Endothelial cell of umbilical vein (primary cell): ENCODE data around the gene PIBF1. TPM values are rescaled to one million over a fixed set of nuclear protein-coding genes. Genes with fewer than 3 reads are reported as not detected.

Source experiments
- BruUV-seq: library from RNA; stranded (reverse); fragments of 400-500 nt; replicated peaks from 2 replicates; lab custom pipeline; 2021; lab: Mats Ljungman, UMichigan
- CTCF ChIA-PET: fragments of 300-600, 350-600 bp; sonication (Branson Sonifier 250); formaldehyde crosslinking; loops from one replicate; lab custom pipeline; 2021; ENCODE audit warnings: antibody characterized with exemption, inconsistent platforms; lab: Charles Lee
- POLR2A ChIA-PET: fragments of 300-600, 350-600 bp; sonication (Branson Sonifier 250); formaldehyde crosslinking; loops from one replicate; lab custom pipeline; 2021; ENCODE audit warnings: antibody characterized with exemption, inconsistent platforms; lab: Charles Lee
- DNase-seq: peaks from one replicate; pipeline ENCODE4 v3.0.0-alpha.2; 2011; ENCODE audit warnings: low read depth, low spot score
- FAIRE-seq: peaks from 2 replicates; lab custom pipeline; 2011; peaks lifted over from hg19 to GRCh38; lab: Jason Lieb, UNC
- H2AFZ ChIP-seq: 2 replicates; pipeline ENCODE4 v1.6.0; 2012; ENCODE audit warnings: low read depth, low read length, control low read depth, inconsistent platforms
- H3K27ac ChIP-seq: 2 replicates; pipeline ENCODE4 v1.5.1; 2011; ENCODE audit warnings: low read depth, mild to moderate bottlenecking, control low read depth, low read length, moderate library complexity; ENCODE audit not compliant: insufficient read depth
- H3K27me3 ChIP-seq, 2 experiments: 2 replicates each; pipeline versions ENCODE4 v1.6.0 to v1.6.1; 2011; ENCODE audit warnings: low read length in 2 of 2, mixed read lengths in 1 of 2; ENCODE audit not compliant: control insufficient read depth in 2 of 2, insufficient read depth in 2 of 2
- H3K36me3 ChIP-seq, 2 experiments: 2 replicates in 1 of 2; 3 replicates in 1 of 2; pipeline ENCODE4 v1.5.1; 2011; ENCODE audit warnings: low read length in 2 of 2, mild to moderate bottlenecking in 1 of 2, moderate library complexity in 1 of 2; ENCODE audit not compliant: control insufficient read depth in 2 of 2, insufficient read depth in 2 of 2; ENCODE audit errors: extremely low read depth in 1 of 2
- H3K4me1 ChIP-seq: 3 replicates; pipeline ENCODE4 v1.5.1; 2011; ENCODE audit warnings: mild to moderate bottlenecking, low read length; ENCODE audit not compliant: control insufficient read depth, insufficient read depth; ENCODE audit errors: extremely low read depth
- H3K4me2 ChIP-seq: 2 replicates; pipeline ENCODE4 v1.6.1; 2011; ENCODE audit warnings: low read length, control low read depth, mixed read lengths; ENCODE audit not compliant: insufficient read depth
- H3K4me3 ChIP-seq, 3 experiments: fragments of 200-600 bp in 1 of 3; sonication (generic), shearing (Covaris generic) in 1 of 3; replicated peaks in 1 of 3; 2 replicates each; pipeline ENCODE4 v1.5.1; 2011 to 2016; ENCODE audit warnings: control low read depth in 3 of 3, low read length in 3 of 3, mild to moderate bottlenecking in 2 of 3, inconsistent platforms in 1 of 3, low read depth in 1 of 3, moderate library complexity in 1 of 3; ENCODE audit not compliant: insufficient read depth in 1 of 3
- H3K79me2 ChIP-seq: 2 replicates; pipeline ENCODE4 v1.6.0; 2012; ENCODE audit warnings: low read length, inconsistent platforms; ENCODE audit not compliant: control insufficient read depth, insufficient read depth
- H3K9ac ChIP-seq: replicated peaks from 2 replicates; pipeline ENCODE3; 2011; ENCODE audit warnings: low read length, control low read depth; ENCODE audit not compliant: insufficient read depth; ENCODE audit errors: extremely low read depth
- H3K9me1 ChIP-seq: replicated peaks from 3 replicates; pipeline ENCODE4 v1.6.0; 2011; ENCODE audit warnings: mild to moderate bottlenecking, low read length; ENCODE audit not compliant: control insufficient read depth, insufficient read depth; ENCODE audit errors: extremely low read depth
- H3K9me3 ChIP-seq: replicated peaks from 2 replicates; pipeline ENCODE4 v1.5.1; 2012; ENCODE audit warnings: low read length, inconsistent platforms; ENCODE audit not compliant: control insufficient read depth, insufficient read depth
- H4K20me1 ChIP-seq: replicated peaks from 2 replicates; pipeline ENCODE3; 2011; ENCODE audit warnings: mild to moderate bottlenecking, low read length; ENCODE audit not compliant: control insufficient read depth, insufficient read depth; ENCODE audit errors: extremely low read depth
- EZH2 ChIP-seq: IDR thresholded peaks from 2 replicates; pipeline ENCODE4 v1.6.1; 2012; ENCODE audit warnings: borderline replicate concordance, low read depth, mild to moderate bottlenecking, moderate library complexity, low read length, inconsistent platforms; ENCODE audit not compliant: severe bottlenecking
- FOS ChIP-seq: IDR thresholded peaks from 2 replicates; pipeline ENCODE4 v1.6.1; 2011; ENCODE audit warnings: mild to moderate bottlenecking, low read length, moderate library complexity, borderline replicate concordance; ENCODE audit not compliant: insufficient read depth
- GATA2 ChIP-seq: IDR thresholded peaks from 2 replicates; pipeline ENCODE4 v1.7.0; 2011; ENCODE audit warnings: low read depth, mild to moderate bottlenecking, moderate library complexity, mixed read lengths, low read length; ENCODE audit not compliant: insufficient read length, insufficient read depth
- JUN ChIP-seq: IDR thresholded peaks from 2 replicates; pipeline ENCODE4 v1.6.1; 2011; ENCODE audit warnings: borderline replicate concordance, low read depth; ENCODE audit not compliant: insufficient read length, insufficient read depth
- MYC ChIP-seq: IDR thresholded peaks from one replicate; pipeline ENCODE4 v1.6.1; 2011; ENCODE audit warnings: mild to moderate bottlenecking, low read depth, low read length
- POLR2A ChIP-seq: IDR thresholded peaks from 2 replicates; pipeline ENCODE4 v1.6.1; 2012; ENCODE audit warnings: low read depth, mild to moderate bottlenecking, control low read depth, low read length
- POLR2AphosphoS5 ChIP-seq: IDR thresholded peaks from 2 replicates; pipeline ENCODE4 v1.6.1; 2012; ENCODE audit warnings: low read depth, mild to moderate bottlenecking, control low read depth, low read length, moderate library complexity; ENCODE audit not compliant: insufficient read depth
- dilution Hi-C: fragments of 300-500 bp; cut with MboI; formaldehyde crosslinking; loops from one replicate; pipeline ENCODE4 v1.15.0; 2019; ENCODE audit warnings: low sequenced_read_pairs; ENCODE audit not compliant: extremely low pct_ligation_motif_present
- intact Hi-C: fragments of 100-400 bp; cut with micrococcal nuclease; formaldehyde crosslinking; loops from one replicate; pipeline ENCODE4 v1.10.0; 2022
- polyA plus RNA-seq, 4 experiments: library from polyadenylated mRNA; depleted of rRNA in 3 of 4; stranded (reverse) in 3 of 4; unstranded in 1 of 4; fragments of >200 nt; gene quantifications; 2 replicates each; pipeline versions ENCODE4 v1.2.1 to v1.2.3, GENCODE V29; 2011 to 2012; ENCODE audit warnings: missing spikeins in 1 of 4
- total RNA-seq: library from RNA; stranded (reverse); gene quantifications from 2 replicates; pipeline ENCODE4 v1.2.3, GENCODE V29; 2021
- TF ChIP-seq, protein P1 (sequence below): IDR thresholded peaks from 2 replicates; pipeline ENCODE4 v1.6.1; 2011; ENCODE audit not compliant: insufficient read depth, insufficient read length
- TF ChIP-seq, protein P2 (sequence below), 2 donors: IDR thresholded peaks; 1 replicate in 1 of 2; 2 replicates in 1 of 2; pipeline ENCODE4 v1.5.1; 2011; ENCODE audit warnings: low read length in 2 of 2, mild to moderate bottlenecking in 2 of 2, moderate library complexity in 2 of 2, control low read depth in 1 of 2, inconsistent platforms in 1 of 2, low read depth in 1 of 2; ENCODE audit not compliant: insufficient read depth in 1 of 2; ENCODE audit errors: extremely low read depth in 1 of 2

Gene PIBF1
- total and polyA plus RNA-seq, 2 donors (not counting 3 experiments of a cell fraction or from before 2014, with no cell fraction given) = 1.4 to 18.4 TPM

DNA sequence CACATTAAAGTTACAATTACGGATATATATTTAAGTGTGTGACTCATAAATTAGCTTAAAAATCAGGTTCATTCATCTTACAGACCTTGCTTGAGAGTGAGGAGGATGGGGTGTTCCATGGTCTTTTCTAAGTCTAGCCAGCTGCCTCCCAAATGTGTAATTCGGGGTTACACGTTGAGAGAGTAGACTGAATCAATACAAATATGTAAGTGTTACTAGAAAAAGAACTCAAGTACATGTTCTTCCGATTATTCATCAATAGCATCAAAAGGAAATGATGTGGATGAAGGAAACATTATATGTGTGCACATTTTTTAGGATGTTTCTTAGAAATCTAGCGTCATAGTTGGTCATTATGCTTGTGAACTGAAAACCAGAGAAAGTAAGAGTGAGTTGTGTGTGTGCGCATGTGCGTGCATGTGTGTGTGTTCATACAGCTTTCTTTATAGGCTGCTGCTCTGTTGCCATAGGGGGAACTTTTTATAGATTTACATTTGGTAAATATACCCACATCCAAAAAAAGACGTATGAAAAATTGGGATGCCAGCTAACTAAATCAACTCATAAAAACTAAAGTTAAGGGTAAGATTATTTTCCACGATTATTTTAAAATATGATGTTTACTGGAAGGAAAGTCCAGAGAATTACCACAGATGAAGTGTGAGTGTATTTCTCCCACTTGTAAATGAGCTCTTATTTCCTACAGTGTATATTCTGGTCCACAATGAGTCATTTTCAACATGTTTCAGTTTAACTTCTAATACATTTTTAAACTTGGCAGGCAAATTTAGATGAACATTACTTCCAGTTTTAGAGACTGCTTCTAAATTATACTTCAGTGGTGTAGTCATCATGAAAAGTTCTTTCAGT lies 82.4 kb downstream of the PIBF1 start:
- no peak overlapping the region for H3K27ac ChIP-seq
- POLR2A ChIA-PET = no interaction called here
- no TSS peak for BruUV-seq

More for the DNA sequence above, 82.4 kb downstream of the PIBF1 start:
- Histone ChIP-seq H3K9me3 (no peaks in the 10 kb centered on the region), H3K79me2 (no peaks in the 10 kb centered on the region), H3K36me3 (no peaks in the 10 kb centered on the region), H2AFZ (no peak overlapping the region), H3K4me3 (no peak overlapping the region), H3K9me1 (no peaks in the 10 kb centered on the region), H3K27me3 (no peaks in the 10 kb centered on the region), H3K4me2 (no peak overlapping the region), H4K20me1 (no peaks in the 10 kb centered on the region), H3K9ac (no peak overlapping the region), H3K4me1 (no peaks in the 10 kb centered on the region)
- FAIRE-seq (no peak), DNase-seq (no peak)
- dilution Hi-C loops = no loop called here
- CTCF ChIA-PET = interaction anchor here (1.4 kb wide), 1 partner anchor 13 kb away, joined by 4 read pairs; no protein-coding TSS in a partner anchor
- intact Hi-C loops = no loop called here
- no peak for TF ChIP-seq POLR2A
- TF ChIP-seq, protein P1, sequence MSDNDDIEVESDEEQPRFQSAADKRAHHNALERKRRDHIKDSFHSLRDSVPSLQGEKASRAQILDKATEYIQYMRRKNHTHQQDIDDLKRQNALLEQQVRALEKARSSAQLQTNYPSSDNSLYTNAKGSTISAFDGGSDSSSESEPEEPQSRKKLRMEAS = no peak
- no peak for TF ChIP-seq GATA2
- TF ChIP-seq FOS = no peak
- TF ChIP-seq EZH2 = no peak
- no peak for TF ChIP-seq POLR2AphosphoS5
- TF ChIP-seq, protein P2, sequence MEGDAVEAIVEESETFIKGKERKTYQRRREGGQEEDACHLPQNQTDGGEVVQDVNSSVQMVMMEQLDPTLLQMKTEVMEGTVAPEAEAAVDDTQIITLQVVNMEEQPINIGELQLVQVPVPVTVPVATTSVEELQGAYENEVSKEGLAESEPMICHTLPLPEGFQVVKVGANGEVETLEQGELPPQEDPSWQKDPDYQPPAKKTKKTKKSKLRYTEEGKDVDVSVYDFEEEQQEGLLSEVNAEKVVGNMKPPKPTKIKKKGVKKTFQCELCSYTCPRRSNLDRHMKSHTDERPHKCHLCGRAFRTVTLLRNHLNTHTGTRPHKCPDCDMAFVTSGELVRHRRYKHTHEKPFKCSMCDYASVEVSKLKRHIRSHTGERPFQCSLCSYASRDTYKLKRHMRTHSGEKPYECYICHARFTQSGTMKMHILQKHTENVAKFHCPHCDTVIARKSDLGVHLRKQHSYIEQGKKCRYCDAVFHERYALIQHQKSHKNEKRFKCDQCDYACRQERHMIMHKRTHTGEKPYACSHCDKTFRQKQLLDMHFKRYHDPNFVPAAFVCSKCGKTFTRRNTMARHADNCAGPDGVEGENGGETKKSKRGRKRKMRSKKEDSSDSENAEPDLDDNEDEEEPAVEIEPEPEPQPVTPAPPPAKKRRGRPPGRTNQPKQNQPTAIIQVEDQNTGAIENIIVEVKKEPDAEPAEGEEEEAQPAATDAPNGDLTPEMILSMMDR (IDR thresholded peaks at IDR 0.05; ENCODE audit: extremely low read depth in 1 of 2, insufficient read depth in 1 of 2, low read depth in 1 of 2, low read length in 2 of 2) = no peak
- no peak for TF ChIP-seq JUN
- no peak for TF ChIP-seq MYC
